DOHH2 (cell line): ENCODE results near the gene EXOSC9.

Experiments
- H3F3A ChIP-seq: fragments of 200-600 bp; sonication (generic), shearing (Covaris generic); 2 replicates; pipeline ENCODE4 v1.6.0; 2016; ENCODE audit warnings: antibody characterized with exemption, mild to moderate bottlenecking; ENCODE audit not compliant: control insufficient read depth, insufficient read depth
- H3K27ac ChIP-seq: fragments of 200-600 bp; sonication (generic); 2 replicates; pipeline ENCODE4 v1.5.1; 2014; ENCODE audit warnings: low read depth, mild to moderate bottlenecking, low read length, moderate library complexity
- H3K27me3 ChIP-seq: fragments of 200-600 bp; sonication (generic); 2 replicates; pipeline ENCODE4 v1.6.1; 2014; ENCODE audit warnings: mild to moderate bottlenecking, low read length, mixed read lengths; ENCODE audit not compliant: control insufficient read depth
- H3K36me3 ChIP-seq: fragments of 200-600 bp; sonication (generic); 2 replicates; pipeline ENCODE4 v1.6.1; 2014; ENCODE audit warnings: mild to moderate bottlenecking, low read length, moderate library complexity, mixed read lengths; ENCODE audit not compliant: control insufficient read depth
- H3K4me1 ChIP-seq: fragments of 200-600 bp; sonication (generic); 2 replicates; pipeline ENCODE4 v1.6.1; 2014; ENCODE audit warnings: mild to moderate bottlenecking, low read length, mixed read lengths; ENCODE audit not compliant: control insufficient read depth
- H3K4me2 ChIP-seq: fragments of 200-600 bp; sonication (generic); 2 replicates; pipeline ENCODE4 v1.6.0; 2014; ENCODE audit warnings: mild to moderate bottlenecking, low read length, moderate library complexity
- H3K4me3 ChIP-seq: fragments of 200-600 bp; sonication (generic); 2 replicates; pipeline ENCODE4 v1.5.1; 2014; ENCODE audit warnings: mild to moderate bottlenecking, low read length, mixed read lengths
- H3K79me2 ChIP-seq: fragments of 200-600 bp; sonication (generic); 2 replicates; pipeline ENCODE4 v1.6.1; 2014; ENCODE audit warnings: mild to moderate bottlenecking, low read length, mixed read lengths; ENCODE audit not compliant: control insufficient read depth
- H3K9me2 ChIP-seq: fragments of 200-600 bp; sonication (generic); replicated peaks from 2 replicates; pipeline ENCODE4 v1.6.1; 2014; ENCODE audit warnings: mild to moderate bottlenecking, low read length, mixed read lengths; ENCODE audit not compliant: control insufficient read depth
- H3K9me3 ChIP-seq: fragments of 200-600 bp; sonication (generic); 2 replicates; pipeline ENCODE4 v1.6.1; 2014; ENCODE audit warnings: antibody characterized with exemption, low read length, mixed read lengths; ENCODE audit not compliant: control insufficient read depth, insufficient read depth
- H4K20me1 ChIP-seq: fragments of 200-600 bp; sonication (generic); 2 replicates; pipeline ENCODE4 v1.6.0; 2014; ENCODE audit warnings: low read depth, mild to moderate bottlenecking, antibody characterized with exemption, low read length, moderate library complexity; ENCODE audit not compliant: control insufficient read depth, insufficient read depth
- CTCF ChIP-seq: fragments of 200-600 bp; sonication (generic); IDR thresholded peaks from one replicate; pipeline ENCODE4 v1.5.1; 2014; ENCODE audit warnings: antibody characterized with exemption, mild to moderate bottlenecking, low read depth, low read length; ENCODE audit not compliant: poor library complexity, severe bottlenecking
- EZH2phosphoT487 ChIP-seq: fragments of 200-600 bp; sonication (generic); IDR thresholded peaks from 2 replicates; pipeline ENCODE4 v1.6.1; 2017; ENCODE audit warnings: borderline replicate concordance, mild to moderate bottlenecking, antibody characterized with exemption, low read length, moderate library complexity, mixed read lengths

The EXOSC9 gene

GRCh38 chr4:121760205-121760604 is 40.9 kb upstream of the EXOSC9 start:
- H3K79me2 ChIP-seq: no peaks in the 10 kb centered on the region
- no peaks in the 10 kb centered on the region for H3F3A ChIP-seq
- no peaks in the 10 kb centered on the region for H3K4me1 ChIP-seq
- H4K20me1 ChIP-seq: no peaks in the 10 kb centered on the region
- H3K36me3 ChIP-seq: no peaks in the 10 kb centered on the region
- no peak overlapping the region for H3K27ac ChIP-seq
- no peaks in the 10 kb centered on the region for H3K9me3 ChIP-seq
- H3K27me3 ChIP-seq: peaks cover 8% of the 10 kb centered on the region; the same call in 1 of the 2 replicates
- no peak overlapping the region for H3K4me2 ChIP-seq
- no peak overlapping the region for H3K4me3 ChIP-seq
- H3K9me2 ChIP-seq: no peaks in the 10 kb centered on the region
- TF ChIP-seq CTCF: no peak
- TF ChIP-seq EZH2phosphoT487: no peak

- no peak overlapping the region for H3K4me2 ChIP-seq
- H3K9me3 ChIP-seq: no peaks in the 10 kb centered on the region
- H3K4me3 ChIP-seq: no peak overlapping the region
- H3K27ac ChIP-seq: no peak overlapping the region
- TF ChIP-seq CTCF (no peak), EZH2phosphoT487 (no peak)
- H3K9me2 ChIP-seq: no peaks in the 10 kb centered on the region
- H3K27me3 ChIP-seq: peaks cover 8% of the 10 kb centered on the region; the same call in 1 of the 2 replicates
- H3K4me1 ChIP-seq: no peaks in the 10 kb centered on the region
- no peaks in the 10 kb centered on the region for H3K36me3 ChIP-seq
- no peaks in the 10 kb centered on the region for H4K20me1 ChIP-seq
- no peaks in the 10 kb centered on the region for H3F3A ChIP-seq
- no peaks in the 10 kb centered on the region for H3K79me2 ChIP-seq
These were observed 36.8 kb upstream of the EXOSC9 start for GRCh38 chr4:121764303-121764701.

GRCh38 chr4:121764702-121765367 is 36.3 kb upstream of the EXOSC9 start, which contains the start of gene SMIM43:
Gene SMIM43 (minus strand): TSS chr4:121765164. CDS start chr4:121765105, 59 bp downstream.
- no peaks in the 10 kb centered on the region for H3K79me2 ChIP-seq
- H3K27me3 ChIP-seq: 0 out of 2 replicates have a peak, but pooled peaks cover 4% of the 10 kb centered on the region
- TF ChIP-seq EZH2phosphoT487 (no peak), CTCF (no peak)
- no peak within 1 kb of the TSS for H3K4me2 ChIP-seq
- H3K4me1 ChIP-seq: no peaks in the 10 kb centered on the region
- H4K20me1 ChIP-seq: no peaks in the 10 kb centered on the region
- H3F3A ChIP-seq: no peaks in the 10 kb centered on the region
- H3K9me3 ChIP-seq: no peaks in the 10 kb centered on the region
- H3K36me3 ChIP-seq: no peaks in the 10 kb centered on the region
- H3K4me3 ChIP-seq: no peak within 1 kb of the TSS
- no peaks in the 10 kb centered on the region for H3K9me2 ChIP-seq
- H3K27ac ChIP-seq: no peak within 1 kb of the TSS
